Testis (tissue), 2 donors: ENCODE data around the gene ALDH8A1.

Experiments
- POLR2A ChIP-seq: fragments of 450-650 bp; IDR thresholded peaks from one replicate; pipeline ENCODE4 v1.6.1; 2017; ENCODE audit warnings: antibody characterized with exemption, mild to moderate bottlenecking, moderate library complexity
- TF ChIP-seq, protein P1 (sequence below), 3 experiments: fragments of 450-650 bp in 2 of 3; fragments of 200-600 bp in 1 of 3; sonication (generic) in 1 of 3; IDR thresholded peaks; one replicate each; pipeline ENCODE4 v1.5.1; 2016 to 2019; ENCODE audit warnings: antibody characterized with exemption in 3 of 3, mild to moderate bottlenecking in 2 of 3, moderate library complexity in 1 of 3

GRCh38 chr6:134880487-134881190, 69.3 kb downstream of the ALDH8A1 start:
- TF ChIP-seq, protein P1, sequence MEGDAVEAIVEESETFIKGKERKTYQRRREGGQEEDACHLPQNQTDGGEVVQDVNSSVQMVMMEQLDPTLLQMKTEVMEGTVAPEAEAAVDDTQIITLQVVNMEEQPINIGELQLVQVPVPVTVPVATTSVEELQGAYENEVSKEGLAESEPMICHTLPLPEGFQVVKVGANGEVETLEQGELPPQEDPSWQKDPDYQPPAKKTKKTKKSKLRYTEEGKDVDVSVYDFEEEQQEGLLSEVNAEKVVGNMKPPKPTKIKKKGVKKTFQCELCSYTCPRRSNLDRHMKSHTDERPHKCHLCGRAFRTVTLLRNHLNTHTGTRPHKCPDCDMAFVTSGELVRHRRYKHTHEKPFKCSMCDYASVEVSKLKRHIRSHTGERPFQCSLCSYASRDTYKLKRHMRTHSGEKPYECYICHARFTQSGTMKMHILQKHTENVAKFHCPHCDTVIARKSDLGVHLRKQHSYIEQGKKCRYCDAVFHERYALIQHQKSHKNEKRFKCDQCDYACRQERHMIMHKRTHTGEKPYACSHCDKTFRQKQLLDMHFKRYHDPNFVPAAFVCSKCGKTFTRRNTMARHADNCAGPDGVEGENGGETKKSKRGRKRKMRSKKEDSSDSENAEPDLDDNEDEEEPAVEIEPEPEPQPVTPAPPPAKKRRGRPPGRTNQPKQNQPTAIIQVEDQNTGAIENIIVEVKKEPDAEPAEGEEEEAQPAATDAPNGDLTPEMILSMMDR (IDR thresholded peaks at IDR 0.05) = no peak
- no peak for TF ChIP-seq POLR2A
